HEK293 (cell line): ENCODE measurements around the gene SPOCK3.

ENCODE experiments used
- CTCF ChIA-PET: fragments of 350-600 bp; formaldehyde crosslinking; extraction: SDS; loops from one replicate; lab custom pipeline; 2021; ENCODE audit warnings: antibody characterized with exemption; lab: Yijun Ruan, JAX
- POLR2A ChIA-PET: fragments of 300-600 bp; formaldehyde crosslinking; extraction: SDS; loops from one replicate; lab custom pipeline; 2020; ENCODE audit warnings: antibody characterized with exemption, inconsistent platforms; lab: Yijun Ruan, JAX
- H3K27ac ChIP-seq: fragments of 200-500 bp; sonication (Bioruptor generic); 2 replicates; pipeline ENCODE4 v1.5.1; 2014; ENCODE audit warnings: low read depth, low read length, control low read depth, inconsistent platforms; ENCODE audit errors: extremely low read depth
- H3K36me3 ChIP-seq, 2 experiments: fragments of 200-500 bp in 1 of 2; sonication (Bioruptor generic) in 1 of 2; 1 replicate in 1 of 2; 2 replicates in 1 of 2; pipeline ENCODE4 v1.5.1; 2014 to 2017; ENCODE audit warnings: inconsistent platforms in 2 of 2, low read length in 2 of 2; ENCODE audit not compliant: control insufficient read depth in 2 of 2, insufficient read depth in 1 of 2
- H3K4me1 ChIP-seq: fragments of 200-500 bp; sonication (Bioruptor generic); 2 replicates; pipeline ENCODE4 v1.5.1; 2014; ENCODE audit warnings: mild to moderate bottlenecking, low read length, inconsistent platforms; ENCODE audit not compliant: control insufficient read depth, insufficient read depth
- H3K4me3 ChIP-seq: 2 replicates; pipeline ENCODE4 v1.5.1; 2011; ENCODE audit warnings: low read depth, mild to moderate bottlenecking, control low read depth, low read length, moderate library complexity
- H3K9me3 ChIP-seq: fragments of 200-500 bp; sonication (Bioruptor generic); 2 replicates; pipeline ENCODE4 v1.5.1; 2014; ENCODE audit warnings: low read depth, low read length, inconsistent platforms; ENCODE audit not compliant: control insufficient read depth, insufficient read depth
- KLF7 ChIP-seq: fragments of 450-650 bp; formaldehyde crosslinking; IDR thresholded peaks from 2 replicates; pipeline ENCODE4 v1.5.1; 2016; ENCODE audit warnings: missing biosample characterization, missing genetic modification characterization, borderline replicate concordance
- PRDM2 ChIP-seq: fragments of 450-650 bp; formaldehyde crosslinking; IDR thresholded peaks from 2 replicates; pipeline ENCODE4 v1.5.1; 2016; ENCODE audit warnings: missing biosample characterization, missing genetic modification characterization, borderline replicate concordance
- ZBTB7A ChIP-seq: fragments of 450-650 bp; formaldehyde crosslinking; IDR thresholded peaks from 2 replicates; pipeline ENCODE4 v1.5.1; 2016; ENCODE audit warnings: low read depth, missing biosample characterization, missing genetic modification characterization
- ZBTB8A ChIP-seq: fragments of 450-650 bp; formaldehyde crosslinking; IDR thresholded peaks from 2 replicates; pipeline ENCODE4 v1.5.1; 2016; ENCODE audit warnings: missing biosample characterization, missing genetic modification characterization
- ZNF280C ChIP-seq: fragments of 450-650 bp; formaldehyde crosslinking; IDR thresholded peaks from 2 replicates; pipeline ENCODE4 v1.5.1; 2016; ENCODE audit warnings: missing biosample characterization, missing genetic modification characterization
- ZNF433 ChIP-seq: fragments of 450-650 bp; formaldehyde crosslinking; IDR thresholded peaks from 2 replicates; pipeline ENCODE4 v1.5.1; 2016; ENCODE audit warnings: missing biosample characterization, missing genetic modification characterization, low read depth
- ZNF501 ChIP-seq: fragments of 450-650 bp; formaldehyde crosslinking; IDR thresholded peaks from 2 replicates; pipeline ENCODE4 v1.5.1; 2016; ENCODE audit warnings: missing biosample characterization, missing genetic modification characterization
- ZNF585B ChIP-seq: fragments of 450-650 bp; formaldehyde crosslinking; IDR thresholded peaks from 2 replicates; pipeline ENCODE4 v1.5.1; 2016; ENCODE audit warnings: missing biosample characterization, missing genetic modification characterization
- ZNF610 ChIP-seq: fragments of 450-650 bp; formaldehyde crosslinking; IDR thresholded peaks from 2 replicates; pipeline ENCODE4 v1.5.1; 2016; ENCODE audit warnings: missing biosample characterization, missing genetic modification characterization, borderline replicate concordance
- ZNF626 ChIP-seq: fragments of 450-650 bp; sonication (Bioruptor Pico); formaldehyde crosslinking; IDR thresholded peaks from 2 replicates; pipeline ENCODE4 v1.5.1; 2018; ENCODE audit warnings: missing biosample characterization, missing genetic modification characterization, inconsistent platforms
- ZNF654 ChIP-seq: fragments of 450-650 bp; formaldehyde crosslinking; IDR thresholded peaks from 2 replicates; pipeline ENCODE4 v1.5.1; 2016; ENCODE audit warnings: low read depth, missing biosample characterization, missing genetic modification characterization
- ZNF660 ChIP-seq: fragments of 450-650 bp; IDR thresholded peaks from 2 replicates; pipeline ENCODE4 v1.5.1; 2018; ENCODE audit warnings: missing biosample characterization, mild to moderate bottlenecking, missing genetic modification characterization
- ZNF664 ChIP-seq: fragments of 450-650 bp; formaldehyde crosslinking; IDR thresholded peaks from 2 replicates; pipeline ENCODE4 v1.5.1; 2016; ENCODE audit warnings: missing biosample characterization, missing genetic modification characterization
- TF ChIP-seq, protein P1 (sequence below): fragments of 450-650 bp; formaldehyde crosslinking; IDR thresholded peaks from 2 replicates; pipeline ENCODE4 v1.5.1; 2016; ENCODE audit warnings: missing biosample characterization, missing genetic modification characterization
- TF ChIP-seq, protein P2 (sequence below): fragments of 450-650 bp; formaldehyde crosslinking; IDR thresholded peaks from 2 replicates; pipeline ENCODE4 v1.5.1; 2016; ENCODE audit warnings: missing biosample characterization, missing genetic modification characterization
- TF ChIP-seq, protein P3 (sequence below): fragments of 450-650 bp; formaldehyde crosslinking; IDR thresholded peaks from 2 replicates; pipeline ENCODE4 v1.5.1; 2016; ENCODE audit warnings: missing biosample characterization, missing genetic modification characterization

SPOCK3 gene

DNA sequence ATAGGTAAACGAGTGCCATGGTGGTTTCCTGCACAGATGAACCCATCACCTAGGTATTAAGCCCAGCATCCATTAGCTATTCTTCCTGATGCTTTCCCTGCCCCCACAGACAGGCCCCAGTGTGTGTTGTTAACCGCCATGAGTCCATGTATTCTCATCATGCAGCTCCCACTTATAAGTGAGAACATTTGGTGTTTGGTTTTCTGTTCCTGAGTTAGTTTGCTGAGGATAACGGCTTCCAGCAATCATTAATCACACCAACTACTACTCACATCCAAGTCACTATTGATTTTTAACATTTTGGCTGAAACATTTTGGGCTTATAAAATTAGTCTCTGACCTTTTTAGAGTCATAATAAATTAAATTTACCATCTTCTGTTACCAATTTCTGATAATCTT is 205.3 kb downstream of the SPOCK3 start (continued):
- TF ChIP-seq ZBTB7A (tag by site-specific recombination) (no peak), ZNF585B (no peak), ZNF660 (no peak)
- TF ChIP-seq, protein P1, sequence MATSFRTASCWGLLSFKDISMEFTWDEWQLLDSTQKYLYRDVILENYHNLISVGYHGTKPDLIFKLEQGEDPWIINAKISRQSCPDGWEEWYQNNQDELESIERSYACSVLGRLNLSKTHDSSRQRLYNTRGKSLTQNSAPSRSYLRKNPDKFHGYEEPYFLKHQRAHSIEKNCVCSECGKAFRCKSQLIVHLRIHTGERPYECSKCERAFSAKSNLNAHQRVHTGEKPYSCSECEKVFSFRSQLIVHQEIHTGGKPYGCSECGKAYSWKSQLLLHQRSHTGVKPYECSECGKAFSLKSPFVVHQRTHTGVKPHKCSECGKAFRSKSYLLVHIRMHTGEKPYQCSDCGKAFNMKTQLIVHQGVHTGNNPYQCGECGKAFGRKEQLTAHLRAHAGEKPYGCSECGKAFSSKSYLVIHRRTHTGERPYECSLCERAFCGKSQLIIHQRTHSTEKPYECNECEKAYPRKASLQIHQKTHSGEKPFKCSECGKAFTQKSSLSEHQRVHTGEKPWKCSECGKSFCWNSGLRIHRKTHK (tag by site-specific recombination) = no peak

DNA sequence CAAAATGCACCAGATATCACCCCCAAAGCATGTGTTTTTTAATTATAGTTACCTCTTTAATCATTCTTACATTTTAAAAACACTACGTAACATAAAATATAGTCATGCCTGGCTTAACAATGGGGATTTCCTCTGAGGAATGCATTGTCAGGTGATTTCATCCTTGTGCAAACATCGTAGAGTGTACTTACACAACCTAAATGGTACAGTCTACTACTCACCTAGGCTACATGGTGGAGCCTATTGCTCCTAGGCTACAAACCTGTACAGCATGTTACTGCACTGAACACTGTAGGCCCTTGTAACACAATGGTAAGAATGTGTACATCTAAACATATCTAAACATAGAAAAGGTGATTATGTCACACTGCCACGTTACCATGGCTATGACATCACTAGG is 208.6 kb downstream of the SPOCK3 start:
- POLR2A ChIA-PET = no interaction called here
- Histone ChIP-seq H3K4me1 (no peaks in the 10 kb centered on the region), H3K27ac (no peak overlapping the region), H3K36me3 (no peaks in the 10 kb centered on the region), H3K9me3 (no peaks in the 10 kb centered on the region), H3K4me3 (no peak overlapping the region)
- CTCF ChIA-PET = no interaction called here
- TF ChIP-seq ZNF501 (tag by site-specific recombination) (no peak), ZBTB8A (tag by site-specific recombination) (no peak), KLF7 (tag by site-specific recombination) (no peak), ZNF664 (tag by site-specific recombination) (no peak), ZNF433 (tag by site-specific recombination) (no peak), ZNF610 (no peak), ZNF626 (no peak), ZNF654 (tag by site-specific recombination) (no peak), PRDM2 (tag by site-specific recombination) (no peak), ZNF280C (tag by site-specific recombination) (no peak), ZNF660 (no peak)
- TF ChIP-seq, protein P2, sequence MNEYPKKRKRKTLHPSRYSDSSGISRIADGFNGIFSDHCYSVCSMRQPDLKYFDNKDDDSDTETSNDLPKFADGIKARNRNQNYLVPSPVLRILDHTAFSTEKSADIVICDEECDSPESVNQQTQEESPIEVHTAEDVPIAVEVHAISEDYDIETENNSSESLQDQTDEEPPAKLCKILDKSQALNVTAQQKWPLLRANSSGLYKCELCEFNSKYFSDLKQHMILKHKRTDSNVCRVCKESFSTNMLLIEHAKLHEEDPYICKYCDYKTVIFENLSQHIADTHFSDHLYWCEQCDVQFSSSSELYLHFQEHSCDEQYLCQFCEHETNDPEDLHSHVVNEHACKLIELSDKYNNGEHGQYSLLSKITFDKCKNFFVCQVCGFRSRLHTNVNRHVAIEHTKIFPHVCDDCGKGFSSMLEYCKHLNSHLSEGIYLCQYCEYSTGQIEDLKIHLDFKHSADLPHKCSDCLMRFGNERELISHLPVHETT = no peak
- TF ChIP-seq, protein P3, sequence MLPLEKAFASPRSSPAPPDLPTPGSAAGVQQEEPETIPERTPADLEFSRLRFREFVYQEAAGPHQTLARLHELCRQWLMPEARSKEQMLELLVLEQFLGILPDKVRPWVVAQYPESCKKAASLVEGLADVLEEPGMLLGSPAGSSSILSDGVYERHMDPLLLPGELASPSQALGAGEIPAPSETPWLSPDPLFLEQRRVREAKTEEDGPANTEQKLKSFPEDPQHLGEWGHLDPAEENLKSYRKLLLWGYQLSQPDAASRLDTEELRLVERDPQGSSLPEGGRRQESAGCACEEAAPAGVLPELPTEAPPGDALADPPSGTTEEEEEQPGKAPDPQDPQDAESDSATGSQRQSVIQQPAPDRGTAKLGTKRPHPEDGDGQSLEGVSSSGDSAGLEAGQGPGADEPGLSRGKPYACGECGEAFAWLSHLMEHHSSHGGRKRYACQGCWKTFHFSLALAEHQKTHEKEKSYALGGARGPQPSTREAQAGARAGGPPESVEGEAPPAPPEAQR (tag by site-specific recombination) = no peak
